ENCODE results near the gene RPS14. TPM values are rescaled to one million over a fixed set of nuclear protein-coding genes. Genes with fewer than 3 reads are reported as not detected.
"Not testable (repeated sequence)": the region's sequence is repeated elsewhere in the genome, so short reads cannot be mapped to it uniquely, and the experiment has no call there.

RPS14 gene
- total RNA-seq, 1 donor from 2014 or later: 3,639 TPM

DNA sequence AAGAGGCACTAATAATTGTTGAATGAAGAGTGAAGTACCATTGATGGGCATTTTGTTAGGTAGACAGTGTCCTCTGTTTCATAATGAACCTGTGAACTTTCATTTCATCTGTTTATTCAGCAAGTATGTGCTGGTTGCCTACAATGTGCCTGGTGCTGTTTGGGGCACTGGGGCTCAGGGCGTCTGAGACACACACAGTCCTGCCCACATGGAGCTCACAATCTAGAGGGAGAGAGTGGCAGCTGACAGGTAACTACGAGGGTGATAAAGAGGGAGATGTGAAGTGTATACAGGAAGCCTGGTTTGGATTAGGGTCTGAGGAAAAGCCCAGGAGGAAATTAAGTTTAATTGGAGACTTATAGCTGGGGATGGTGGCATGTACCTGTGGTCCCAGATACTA lies 29.9 kb upstream of the RPS14 start:
- no peak overlapping the region for H2AFZ ChIP-seq (replicated peaks)
- H3K9me3 ChIP-seq (ENCODE audit: low read depth): no peaks in the 10 kb centered on the region
- Mint-ChIP-seq H3K4me1 (peaks cover 15% of the 10 kb centered on the region), H3K4me3 (no peak overlapping the region), H3K36me3 (no peaks in the 10 kb centered on the region), H3K9me3 (no peaks in the 10 kb centered on the region), H3K27me3 (ENCODE audit: insufficient read depth, low read depth) (no peaks in the 10 kb centered on the region), H3K27ac (no peak overlapping the region)
- H4K20me1 ChIP-seq (ENCODE audit: low read depth): no peaks in the 10 kb centered on the region
- no peak overlapping the region for H3K27ac ChIP-seq
- no peaks in the 10 kb centered on the region for H3K36me3 ChIP-seq
- no peak overlapping the region for H3K4me2 ChIP-seq
- peaks cover 5% of the 10 kb centered on the region for H3K4me1 ChIP-seq
- TF ChIP-seq EZH2phosphoT487 (IDR thresholded peaks at IDR 0.05) (no peak), EZH2 (IDR thresholded peaks at IDR 0.05) (no peak)
- TF ChIP-seq, protein P1, sequence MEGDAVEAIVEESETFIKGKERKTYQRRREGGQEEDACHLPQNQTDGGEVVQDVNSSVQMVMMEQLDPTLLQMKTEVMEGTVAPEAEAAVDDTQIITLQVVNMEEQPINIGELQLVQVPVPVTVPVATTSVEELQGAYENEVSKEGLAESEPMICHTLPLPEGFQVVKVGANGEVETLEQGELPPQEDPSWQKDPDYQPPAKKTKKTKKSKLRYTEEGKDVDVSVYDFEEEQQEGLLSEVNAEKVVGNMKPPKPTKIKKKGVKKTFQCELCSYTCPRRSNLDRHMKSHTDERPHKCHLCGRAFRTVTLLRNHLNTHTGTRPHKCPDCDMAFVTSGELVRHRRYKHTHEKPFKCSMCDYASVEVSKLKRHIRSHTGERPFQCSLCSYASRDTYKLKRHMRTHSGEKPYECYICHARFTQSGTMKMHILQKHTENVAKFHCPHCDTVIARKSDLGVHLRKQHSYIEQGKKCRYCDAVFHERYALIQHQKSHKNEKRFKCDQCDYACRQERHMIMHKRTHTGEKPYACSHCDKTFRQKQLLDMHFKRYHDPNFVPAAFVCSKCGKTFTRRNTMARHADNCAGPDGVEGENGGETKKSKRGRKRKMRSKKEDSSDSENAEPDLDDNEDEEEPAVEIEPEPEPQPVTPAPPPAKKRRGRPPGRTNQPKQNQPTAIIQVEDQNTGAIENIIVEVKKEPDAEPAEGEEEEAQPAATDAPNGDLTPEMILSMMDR (IDR thresholded peaks at IDR 0.05): no peak
- H3K27me3 ChIP-seq: no peaks in the 10 kb centered on the region
- H3F3A ChIP-seq (ENCODE audit: low read depth): peaks cover 4% of the 10 kb centered on the region
- H3K4me3 ChIP-seq: no peak overlapping the region
- DNase-seq (ENCODE audit: low spot score): no peak
- H3K9ac ChIP-seq: no peak overlapping the region
- no peaks in the 10 kb centered on the region for H3K79me2 ChIP-seq (ENCODE audit: low read depth)

- not testable (repeated sequence) for H3K27me3 Mint-ChIP-seq (ENCODE audit: insufficient read depth, low read depth); H3K9me3 ChIP-seq (ENCODE audit: low read depth); H3K4me3 Mint-ChIP-seq; H3K27me3 ChIP-seq; H3K27ac ChIP-seq; H3K4me3 ChIP-seq; H3K9ac ChIP-seq; H4K20me1 ChIP-seq (ENCODE audit: low read depth); H3F3A ChIP-seq (ENCODE audit: low read depth); DNase-seq (ENCODE audit: low spot score); H3K79me2 ChIP-seq (ENCODE audit: low read depth); H2AFZ ChIP-seq (replicated peaks); H3K36me3 ChIP-seq; H3K4me1 ChIP-seq; H3K9me3 Mint-ChIP-seq; H3K4me2 ChIP-seq; H3K36me3 Mint-ChIP-seq
- Mint-ChIP-seq H3K4me1 (peaks cover 19% of the 10 kb centered on the region), H3K27ac (peak overlapping the region; percentile 18)
Measured at GRCh38 chr5:150476568-150476967, 27.0 kb upstream of the RPS14 start.

DNA sequence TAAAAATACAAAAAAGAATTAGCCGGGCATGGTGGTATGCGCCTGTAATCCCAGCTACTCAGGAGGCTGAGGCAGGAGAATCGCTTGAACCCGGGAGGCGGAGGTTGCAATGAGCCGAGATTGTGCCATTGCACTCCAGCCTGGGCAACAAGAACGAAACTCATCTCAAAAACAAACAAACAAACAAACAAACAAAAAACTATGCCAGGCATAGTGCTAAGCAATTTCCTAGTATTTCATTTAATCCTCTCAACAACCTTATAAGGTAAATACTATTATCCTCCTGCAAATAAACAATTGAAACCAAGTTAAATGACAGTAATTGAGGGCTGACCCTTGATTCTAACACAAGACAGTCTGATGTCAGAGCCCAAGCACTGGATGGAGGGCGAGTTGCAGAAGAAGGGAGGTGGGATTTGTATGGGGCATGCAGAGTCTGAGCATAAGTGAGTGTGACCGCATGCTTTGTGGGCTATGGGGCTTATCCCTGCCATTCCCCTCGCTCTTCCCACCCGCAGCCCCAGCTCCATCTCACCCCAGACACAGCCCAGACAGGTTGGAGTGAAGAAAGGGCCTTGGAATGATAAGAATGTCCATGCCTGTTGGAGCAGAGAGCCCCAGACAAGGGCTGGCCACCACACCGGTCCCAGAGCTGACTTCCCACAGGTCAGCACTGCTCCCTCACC lies 24.3 kb upstream of the RPS14 start:
- no peak overlapping the region for H3K4me2 ChIP-seq
- Mint-ChIP-seq H3K4me1 (peaks cover 23% of the 10 kb centered on the region), H3K36me3 (no peaks in the 10 kb centered on the region), H3K27ac (no peak overlapping the region), H3K4me3 (no peak overlapping the region), H3K27me3 (ENCODE audit: insufficient read depth, low read depth) (peaks cover 2% of the 10 kb centered on the region), H3K9me3 (no peaks in the 10 kb centered on the region)
- peaks cover 2% of the 10 kb centered on the region for H3F3A ChIP-seq (ENCODE audit: low read depth)
- H4K20me1 ChIP-seq (ENCODE audit: low read depth): no peaks in the 10 kb centered on the region
- H3K9me3 ChIP-seq (ENCODE audit: low read depth): no peaks in the 10 kb centered on the region
- H3K9ac ChIP-seq: no peak overlapping the region
- no peak for TF ChIP-seq EZH2phosphoT487 (IDR thresholded peaks at IDR 0.05)
- no peak for TF ChIP-seq EZH2 (IDR thresholded peaks at IDR 0.05)
- TF ChIP-seq, protein P1 (IDR thresholded peaks at IDR 0.05): no peak
- H3K27ac ChIP-seq: no peak overlapping the region
- DNase-seq (ENCODE audit: low spot score): peak; percentile 80
- H3K4me1 ChIP-seq: no peaks in the 10 kb centered on the region
- no peak overlapping the region for H2AFZ ChIP-seq (replicated peaks)
- H3K4me3 ChIP-seq: no peak overlapping the region
- H3K79me2 ChIP-seq (ENCODE audit: low read depth): no peaks in the 10 kb centered on the region
- H3K27me3 ChIP-seq: no peaks in the 10 kb centered on the region
- H3K36me3 ChIP-seq: no peaks in the 10 kb centered on the region

GRCh38 chr5:150469718-150470469 lies 20.4 kb upstream of the RPS14 start:
- no peaks in the 10 kb centered on the region for H3K4me1 ChIP-seq
- H2AFZ ChIP-seq (replicated peaks): no peak overlapping the region
- H3K27me3 ChIP-seq: no peaks in the 10 kb centered on the region
- H3K79me2 ChIP-seq (ENCODE audit: low read depth): no peaks in the 10 kb centered on the region
- no peak overlapping the region for H3K4me2 ChIP-seq
- DNase-seq (ENCODE audit: low spot score): no peak
- H3K9me3 Mint-ChIP-seq: no peaks in the 10 kb centered on the region
- H3K36me3 Mint-ChIP-seq: no peaks in the 10 kb centered on the region
- TF ChIP-seq, protein P1 (IDR thresholded peaks at IDR 0.05): no peak
- TF ChIP-seq EZH2 (IDR thresholded peaks at IDR 0.05) (no peak), EZH2phosphoT487 (IDR thresholded peaks at IDR 0.05) (no peak)
- H3K27ac Mint-ChIP-seq: no peak overlapping the region
- peaks cover 3% of the 10 kb centered on the region for H3F3A ChIP-seq (ENCODE audit: low read depth)
- no peaks in the 10 kb centered on the region for H3K36me3 ChIP-seq
- no peaks in the 10 kb centered on the region for H4K20me1 ChIP-seq (ENCODE audit: low read depth)
- no peaks in the 10 kb centered on the region for H3K9me3 ChIP-seq (ENCODE audit: low read depth)
- H3K4me3 ChIP-seq: no peak overlapping the region
- H3K4me3 Mint-ChIP-seq: no peak overlapping the region
- no peak overlapping the region for H3K9ac ChIP-seq
- H3K27me3 Mint-ChIP-seq (ENCODE audit: insufficient read depth, low read depth): peaks cover 4% of the 10 kb centered on the region
- no peak overlapping the region for H3K27ac ChIP-seq
- H3K4me1 Mint-ChIP-seq: peaks cover 20% of the 10 kb centered on the region
